HG03095 (cell line): ENCODE results near the gene TDG.
"Not testable (repeated sequence)": the region's sequence is repeated elsewhere in the genome, so short reads cannot be mapped to it uniquely, and the experiment has no call there.

Experiments
- ATAC-seq: cut with Tn5 transposase; IDR thresholded peaks from one replicate; pipeline ENCODE4 v1.9.1; 2021; ENCODE audit warnings: moderate library complexity; ENCODE audit not compliant: unreplicated experiment

The TDG gene

DNA sequence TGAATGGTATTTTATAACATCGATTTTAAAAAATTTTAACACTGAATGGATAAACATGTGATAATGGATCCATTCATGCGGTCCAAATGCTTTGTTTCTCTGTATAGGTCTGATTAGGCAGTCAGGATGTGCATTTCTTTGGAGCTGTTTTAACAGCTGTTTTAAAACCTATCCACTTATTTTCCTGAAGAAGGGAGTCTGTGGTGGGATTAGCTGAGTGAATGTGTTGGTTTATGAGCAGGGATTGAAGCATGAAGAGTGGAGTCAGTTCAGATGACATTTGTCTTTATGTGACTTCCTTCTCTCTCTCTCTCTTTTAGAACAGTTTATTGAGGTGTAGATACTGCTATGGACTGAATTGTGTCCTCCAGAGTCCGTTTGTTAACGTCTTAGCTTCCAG, 46.7 kb downstream of the TDG start:
- no peak for ATAC-seq

DNA sequence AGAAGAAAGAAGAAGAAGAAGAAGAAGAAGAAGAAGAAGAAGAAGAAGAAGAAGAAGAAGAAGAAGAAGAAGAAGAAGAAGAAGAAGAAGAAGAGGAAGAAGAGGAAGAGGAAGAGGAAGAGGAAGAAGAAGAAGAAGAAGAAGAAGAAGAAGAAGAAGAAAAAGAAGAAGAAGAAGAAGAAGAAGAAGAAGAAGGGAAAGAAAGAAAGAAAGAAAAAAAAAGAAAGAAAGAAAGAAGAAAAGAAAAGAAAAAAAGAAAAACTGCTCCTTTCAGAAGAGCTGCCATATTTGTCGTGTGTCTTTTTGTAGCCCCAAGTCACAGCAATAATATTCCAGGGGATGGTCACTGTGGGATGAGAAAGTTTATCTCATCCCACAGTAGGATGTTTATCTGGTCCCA, 56.2 kb downstream of the TDG start:
- not testable (repeated sequence) for ATAC-seq

DNA sequence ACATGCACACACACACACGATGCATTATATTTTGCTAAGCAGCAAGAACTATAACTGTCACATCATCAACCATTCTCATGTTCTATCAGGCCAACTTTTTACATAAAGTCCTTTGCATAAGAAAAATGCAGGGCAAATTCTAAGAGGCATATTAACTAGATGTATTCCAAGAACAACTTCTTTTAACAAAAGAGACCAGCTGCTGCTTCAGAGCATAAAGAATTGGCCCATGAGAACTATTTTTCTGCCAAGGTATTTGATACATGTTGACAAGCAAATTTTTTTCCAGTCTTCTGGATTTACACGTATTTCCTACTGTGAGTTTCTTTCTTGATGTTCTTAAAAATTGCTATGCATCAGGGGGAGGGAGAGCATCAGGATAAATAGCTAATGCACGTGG, 57.1 kb downstream of the TDG start:
- no peak for ATAC-seq

DNA sequence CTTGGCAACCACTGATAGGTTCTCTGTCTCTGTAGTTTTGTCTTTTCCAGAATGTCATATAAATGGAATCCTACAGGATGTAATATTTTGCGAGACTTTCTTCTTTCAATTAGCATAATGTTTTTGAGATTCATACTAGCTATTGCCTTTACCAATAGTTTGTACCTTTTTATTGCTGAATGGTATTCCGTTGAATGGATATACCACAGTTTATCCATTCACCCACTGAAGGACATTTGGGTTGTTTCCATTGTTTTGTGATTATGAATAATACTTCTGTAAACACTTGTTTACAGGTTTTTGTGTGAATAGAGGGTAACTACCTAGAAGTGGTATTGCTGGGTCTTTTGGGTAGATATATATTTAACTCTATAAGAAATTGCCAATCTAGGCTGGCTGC, 58.0 kb downstream of the TDG start:
- no peak for ATAC-seq

GRCh38 chr12:104024348-104024747, 58.7 kb downstream of the TDG start:
- ATAC-seq = no peak

DNA sequence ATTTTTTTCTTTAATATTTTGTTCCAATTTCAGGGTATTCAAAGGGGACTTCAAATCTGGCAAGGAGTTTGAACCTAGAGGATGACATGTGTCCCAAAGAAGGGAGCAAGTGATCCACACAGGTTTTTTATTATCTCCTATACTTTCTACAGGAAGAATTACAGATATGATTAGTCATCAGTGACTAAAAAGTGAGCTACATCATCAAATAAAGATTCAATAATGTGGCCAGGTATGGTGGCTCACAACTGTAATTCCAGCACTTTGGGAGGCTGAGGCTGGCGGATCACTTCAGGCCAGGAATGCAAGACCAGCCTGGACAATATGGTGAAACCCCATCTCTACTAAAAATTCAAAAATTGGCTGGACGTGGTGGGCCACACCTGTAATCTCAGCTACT, 60.1 kb downstream of the TDG start:
- ATAC-seq = no peak

DNA sequence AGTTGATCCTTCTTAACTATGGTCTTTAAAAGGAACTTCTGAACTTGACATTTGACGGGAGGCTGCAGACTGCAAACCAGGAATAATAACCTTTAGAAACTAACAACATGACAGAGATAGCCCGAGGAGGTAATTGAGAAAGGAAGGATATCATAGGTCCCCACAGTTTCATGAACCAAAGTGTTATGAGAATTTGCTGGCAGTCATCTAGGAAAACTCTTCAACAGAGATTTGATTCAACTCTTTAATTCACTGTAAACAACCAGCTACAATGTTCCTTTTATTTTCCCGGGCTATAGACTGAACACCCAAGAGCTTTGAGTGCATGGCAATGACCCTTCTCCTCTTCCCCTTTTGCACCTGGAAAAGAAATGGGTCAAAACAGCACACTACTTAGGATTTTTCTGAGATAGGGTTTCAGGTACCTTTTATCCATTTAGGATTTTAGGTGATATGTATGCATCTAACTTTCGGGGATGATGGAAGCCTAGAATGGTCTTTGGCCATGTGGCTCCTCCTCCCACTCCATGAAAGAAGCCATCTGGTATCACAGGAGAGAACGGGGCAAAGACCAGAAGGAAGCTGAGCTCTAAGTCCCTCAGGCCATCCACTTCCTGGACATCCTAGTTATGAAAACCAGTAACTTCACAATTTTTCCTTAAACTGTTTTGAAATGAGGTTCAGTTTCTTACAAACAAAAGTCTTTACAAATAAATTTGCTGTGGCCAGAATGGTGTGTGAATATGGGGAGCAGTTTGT, 61.3 kb downstream of the TDG start:
- no peak for ATAC-seq

DNA sequence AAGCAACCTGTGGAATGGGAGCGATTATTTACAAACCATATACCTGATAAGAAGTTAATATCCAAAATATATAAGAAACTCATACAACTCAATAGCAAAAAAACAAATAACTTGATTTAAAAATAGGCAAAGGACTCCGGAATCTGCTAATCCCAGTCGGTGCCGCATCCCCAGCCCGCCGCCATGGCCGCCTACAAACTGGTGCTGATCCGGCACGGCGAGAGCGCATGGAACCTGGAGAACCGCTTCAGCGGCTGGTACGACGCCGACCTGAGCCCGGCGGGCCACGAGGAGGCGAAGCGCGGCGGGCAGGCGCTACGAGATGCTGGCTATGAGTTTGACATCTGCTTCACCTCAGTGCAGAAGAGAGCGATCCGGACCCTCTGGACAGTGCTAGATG, 64.9 kb downstream of the TDG start:
- not testable (repeated sequence) for ATAC-seq

GRCh38 chr12:104036143-104036542, 70.5 kb downstream of the TDG start:
- ATAC-seq = not testable (repeated sequence)
